Progenitor cell of endocrine pancreas (in vitro differentiated cells): ENCODE data around the gene USP2. TPM values are rescaled to one million over a fixed set of nuclear protein-coding genes. Genes with fewer than 3 reads are reported as not detected.

Experiments used
- DNase-seq: peaks from one replicate; pipeline ENCODE4 v3.0.0; 2021; ENCODE audit warnings: low spot score; ENCODE audit not compliant: unreplicated experiment
- H3K27ac Mint-ChIP-seq: 2 replicates; pipeline ENCODE4 v1.8.0; 2021; ENCODE audit warnings: mild to moderate bottlenecking, moderate library complexity, mixed read lengths
- H3K27me3 Mint-ChIP-seq: 2 replicates; pipeline ENCODE4 v1.8.0; 2021; ENCODE audit warnings: mixed read lengths
- H3K36me3 Mint-ChIP-seq: 2 replicates; pipeline ENCODE4 v1.8.0; 2022; ENCODE audit warnings: mixed read lengths; ENCODE audit not compliant: insufficient read depth
- H3K4me1 Mint-ChIP-seq: 2 replicates; pipeline ENCODE4 v1.8.0; 2021; ENCODE audit warnings: low read depth, mixed read lengths
- H3K4me3 Mint-ChIP-seq: 2 replicates; pipeline ENCODE4 v1.8.0; 2021; ENCODE audit warnings: low read depth, mild to moderate bottlenecking, moderate library complexity, mixed read lengths
- H3K9me3 Mint-ChIP-seq: 2 replicates; pipeline ENCODE4 v1.8.0; 2021; ENCODE audit warnings: low read depth, mixed read lengths
- total RNA-seq: library from RNA; stranded (reverse); gene quantifications from 2 replicates; pipeline ENCODE4 v1.2.1, GENCODE V29; 2021
- TF ChIP-seq, protein P1 (sequence below): fragments of 200-600 bp; sonication (generic); IDR thresholded peaks from one replicate; pipeline ENCODE4 v1.5.0; 2021; ENCODE audit warnings: antibody characterized with exemption, mild to moderate bottlenecking; ENCODE audit not compliant: unreplicated experiment

Gene USP2
- total RNA-seq, 1 donor from 2014 or later, result 5.1 TPM

DNA sequence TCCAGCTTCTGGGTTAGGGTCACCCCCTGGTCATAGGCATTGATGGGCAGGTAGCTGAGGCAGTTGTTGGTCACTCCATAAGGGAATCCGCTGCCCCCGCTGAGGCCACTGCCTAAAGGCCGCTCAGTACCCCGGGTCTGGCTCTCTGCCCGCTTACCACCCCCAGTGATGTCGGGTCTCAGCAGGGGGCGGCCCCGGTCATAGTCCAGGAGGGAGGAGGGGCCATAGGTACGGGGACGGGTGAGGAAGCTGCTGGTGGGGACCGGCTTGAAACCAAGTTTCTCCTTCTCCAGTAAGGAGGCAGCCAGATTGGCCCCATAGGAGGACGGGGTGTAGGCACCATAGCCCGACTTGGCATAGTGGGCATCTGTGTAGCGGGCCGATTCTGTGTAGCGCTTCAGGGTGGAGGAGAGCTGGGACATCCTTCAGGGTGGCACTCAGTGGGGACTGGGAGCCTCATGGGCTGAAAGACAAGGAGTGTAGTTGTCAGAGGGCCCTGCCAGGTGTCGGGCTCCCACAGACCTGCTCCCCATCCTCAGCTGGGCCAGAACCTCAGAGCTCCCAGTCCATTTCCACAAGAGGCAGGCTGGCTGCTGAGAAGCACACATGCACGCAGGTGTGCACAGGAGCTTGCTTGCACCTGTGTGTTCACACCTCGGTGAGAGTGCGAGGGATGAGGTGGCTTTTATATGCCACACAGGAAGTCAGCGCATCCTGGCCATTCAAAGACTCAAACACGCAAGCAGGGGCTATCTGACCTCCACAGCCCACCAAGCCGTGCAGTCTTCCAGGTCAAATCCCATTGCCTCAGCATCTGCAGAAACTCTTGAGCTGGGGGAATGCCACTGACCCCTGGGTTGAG, 8.2 kb downstream of the USP2 start:
- H3K36me3 Mint-ChIP-seq, result no peaks in the 10 kb centered on the region
- no peak overlapping the region for H3K4me3 Mint-ChIP-seq
- no peak overlapping the region for H3K27ac Mint-ChIP-seq
- H3K4me1 Mint-ChIP-seq, result peaks cover 38% of the 10 kb centered on the region
- no peaks in the 10 kb centered on the region for H3K9me3 Mint-ChIP-seq
- DNase-seq, result no peak
- TF ChIP-seq, protein P1, sequence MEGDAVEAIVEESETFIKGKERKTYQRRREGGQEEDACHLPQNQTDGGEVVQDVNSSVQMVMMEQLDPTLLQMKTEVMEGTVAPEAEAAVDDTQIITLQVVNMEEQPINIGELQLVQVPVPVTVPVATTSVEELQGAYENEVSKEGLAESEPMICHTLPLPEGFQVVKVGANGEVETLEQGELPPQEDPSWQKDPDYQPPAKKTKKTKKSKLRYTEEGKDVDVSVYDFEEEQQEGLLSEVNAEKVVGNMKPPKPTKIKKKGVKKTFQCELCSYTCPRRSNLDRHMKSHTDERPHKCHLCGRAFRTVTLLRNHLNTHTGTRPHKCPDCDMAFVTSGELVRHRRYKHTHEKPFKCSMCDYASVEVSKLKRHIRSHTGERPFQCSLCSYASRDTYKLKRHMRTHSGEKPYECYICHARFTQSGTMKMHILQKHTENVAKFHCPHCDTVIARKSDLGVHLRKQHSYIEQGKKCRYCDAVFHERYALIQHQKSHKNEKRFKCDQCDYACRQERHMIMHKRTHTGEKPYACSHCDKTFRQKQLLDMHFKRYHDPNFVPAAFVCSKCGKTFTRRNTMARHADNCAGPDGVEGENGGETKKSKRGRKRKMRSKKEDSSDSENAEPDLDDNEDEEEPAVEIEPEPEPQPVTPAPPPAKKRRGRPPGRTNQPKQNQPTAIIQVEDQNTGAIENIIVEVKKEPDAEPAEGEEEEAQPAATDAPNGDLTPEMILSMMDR, result no peak
- no peaks in the 10 kb centered on the region for H3K27me3 Mint-ChIP-seq

DNA sequence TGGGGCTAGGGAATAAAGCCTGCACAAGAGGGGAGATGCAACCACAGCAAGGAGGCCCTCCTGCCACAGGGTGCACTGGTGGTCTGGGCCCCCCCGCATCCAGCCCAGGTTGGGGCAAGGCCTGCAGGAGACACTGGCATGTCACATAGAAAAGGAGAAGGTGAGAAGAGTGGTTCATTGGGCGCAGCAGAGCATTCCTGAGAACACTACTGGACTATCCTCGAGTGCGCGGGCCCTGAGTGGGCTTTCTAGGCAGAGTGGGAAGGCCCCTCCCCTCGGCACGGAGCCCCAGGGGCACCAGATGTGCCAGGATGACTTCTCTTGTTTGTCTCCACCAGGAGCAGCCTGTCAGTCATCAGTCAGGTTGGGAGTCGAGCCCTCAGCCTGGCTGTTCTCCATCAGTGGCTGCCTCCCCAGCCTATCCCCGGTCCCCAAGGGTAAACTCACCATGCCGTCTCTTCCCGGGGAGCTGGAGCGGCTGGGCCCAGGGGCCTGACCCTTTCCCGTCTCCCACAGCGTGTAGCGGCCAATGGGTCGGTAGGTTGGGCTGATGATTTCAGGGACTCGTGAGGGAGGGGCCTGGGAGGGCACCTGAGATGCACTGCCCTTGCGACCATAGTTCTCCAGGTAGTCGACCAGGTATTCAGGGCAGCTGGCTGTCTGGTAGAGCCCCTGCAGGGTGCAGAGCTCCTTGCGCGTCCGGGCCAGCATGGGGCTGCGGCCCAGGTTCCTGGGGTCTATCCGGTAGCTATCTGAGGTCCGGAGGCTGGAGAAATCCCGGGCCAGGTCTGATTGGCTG, 9.0 kb downstream of the USP2 start:
- no peaks in the 10 kb centered on the region for H3K36me3 Mint-ChIP-seq
- H3K9me3 Mint-ChIP-seq, result no peaks in the 10 kb centered on the region
- no peak for DNase-seq
- no peak overlapping the region for H3K27ac Mint-ChIP-seq
- no peaks in the 10 kb centered on the region for H3K27me3 Mint-ChIP-seq
- no peak overlapping the region for H3K4me3 Mint-ChIP-seq
- peaks cover 46% of the 10 kb centered on the region for H3K4me1 Mint-ChIP-seq
- TF ChIP-seq, protein P1, result no peak

DNA sequence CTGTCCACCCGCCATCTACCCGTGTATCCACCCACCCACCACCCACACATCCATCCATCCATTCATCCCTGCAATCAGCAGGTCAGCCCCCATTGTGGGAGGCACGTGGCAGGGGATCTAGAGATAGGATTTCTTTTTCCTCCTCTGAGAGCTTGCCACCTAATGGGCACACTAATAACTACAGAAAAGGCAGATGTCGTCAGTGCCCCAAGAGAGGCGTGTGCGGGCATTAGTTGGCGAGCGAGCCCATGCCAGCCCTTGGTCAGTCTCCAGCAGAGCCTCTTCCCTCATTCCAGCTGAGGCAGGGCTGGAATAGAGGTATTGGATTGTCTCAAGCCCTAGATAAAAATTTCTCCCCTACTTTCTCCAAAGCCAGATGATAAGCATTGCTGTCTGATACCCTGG, 9.7 kb downstream of the USP2 start:
- TF ChIP-seq, protein P1, result no peak
- Mint-ChIP-seq H3K36me3 (no peaks in the 10 kb centered on the region), H3K27me3 (no peaks in the 10 kb centered on the region), H3K4me1 (peaks cover 46% of the 10 kb centered on the region), H3K27ac (no peak overlapping the region), H3K9me3 (no peaks in the 10 kb centered on the region), H3K4me3 (no peak overlapping the region)
- no peak for DNase-seq

DNA sequence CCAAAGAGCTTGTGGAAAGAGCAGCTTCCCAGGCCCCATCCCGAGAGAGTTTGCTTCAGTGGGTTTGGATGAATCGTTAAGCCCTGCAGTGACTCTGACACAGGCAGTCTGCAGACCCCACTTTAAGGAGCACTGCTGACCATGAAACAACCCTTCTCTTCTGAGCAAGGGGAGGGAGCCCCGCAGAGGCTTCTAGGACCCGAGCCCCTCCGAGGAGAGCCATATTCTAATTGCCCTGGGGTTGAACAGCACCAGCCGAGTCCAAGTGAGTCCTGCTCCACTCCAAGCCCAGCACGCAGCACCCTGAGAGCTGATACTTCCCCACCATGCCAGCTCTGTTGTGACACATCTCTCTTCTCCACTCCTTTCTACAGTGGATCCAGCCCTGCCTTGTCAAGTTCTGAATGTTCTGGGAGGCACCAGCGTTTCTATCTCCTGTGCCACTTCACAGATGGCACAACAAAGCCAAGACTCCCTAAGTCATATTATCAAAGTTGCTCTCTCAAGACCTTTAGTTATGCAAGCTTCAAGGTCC, 10.4 kb downstream of the USP2 start:
- Mint-ChIP-seq H3K27me3 (no peaks in the 10 kb centered on the region), H3K4me1 (peaks cover 46% of the 10 kb centered on the region)

More for the DNA sequence above, 10.4 kb downstream of the USP2 start:
- TF ChIP-seq, protein P1, result no peak
- no peak for DNase-seq
- Mint-ChIP-seq H3K9me3 (no peaks in the 10 kb centered on the region), H3K27ac (no peak overlapping the region), H3K4me3 (no peak overlapping the region), H3K36me3 (no peaks in the 10 kb centered on the region)
